IMR-90 (cell line): ENCODE results near the gene C13orf46. TPM values are rescaled to one million over a fixed set of nuclear protein-coding genes. Genes with fewer than 3 reads are reported as not detected.

Experiments
- ATAC-seq: fragments of 200-7000 bp; cut with Tn5 transposase; 2 replicates; pipeline ENCODE4 v1.9.1; 2020; ENCODE audit warnings: low read depth, mild to moderate bottlenecking, moderate library complexity
- BruUV-seq: library from RNA; stranded (reverse); fragments of 400-500 nt; replicated peaks from 2 replicates; lab custom pipeline; 2021; lab: Mats Ljungman, UMichigan
- CTCF ChIA-PET: fragments of 300-600 bp; formaldehyde crosslinking; extraction: SDS; loops from one replicate; lab custom pipeline; 2021; ENCODE audit warnings: antibody characterized with exemption; lab: Yijun Ruan, JAX
- POLR2A ChIA-PET: fragments of 300-600 bp; sonication (Branson Sonifier 250); formaldehyde crosslinking; loops from one replicate; lab custom pipeline; 2022; ENCODE audit warnings: antibody characterized with exemption; ENCODE audit not compliant: unreplicated experiment; lab: Charles Lee
- DNase-seq: peaks from one replicate; pipeline ENCODE4 v3.0.0; 2013
- H2AFZ ChIP-seq: replicated peaks from 2 replicates; pipeline ENCODE3; 2013; ENCODE audit warnings: low read length, mild to moderate bottlenecking; ENCODE audit not compliant: poor library complexity
- H2AK5ac ChIP-seq: 2 replicates; pipeline ENCODE4 v1.6.1; 2013; ENCODE audit warnings: low read depth, low read length, inconsistent platforms
- H2AK9ac ChIP-seq: replicated peaks from 2 replicates; pipeline ENCODE3; 2013; ENCODE audit warnings: mild to moderate bottlenecking, low read depth, low read length, moderate library complexity; ENCODE audit not compliant: poor library complexity
- H2BK120ac ChIP-seq: 2 replicates; pipeline ENCODE4 v1.6.1; 2013; ENCODE audit warnings: low read depth, low read length, inconsistent platforms
- H2BK15ac ChIP-seq: 3 replicates; pipeline ENCODE4 v1.6.1; 2013; ENCODE audit warnings: low read depth, low read length, inconsistent platforms
- H2BK20ac ChIP-seq: 2 replicates; pipeline ENCODE4 v1.6.1; 2013; ENCODE audit warnings: low read depth, mild to moderate bottlenecking, inconsistent platforms, low read length, moderate library complexity
- H2BK5ac ChIP-seq: 2 replicates; pipeline ENCODE4 v1.6.1; 2013; ENCODE audit warnings: mild to moderate bottlenecking, low read depth, low read length, inconsistent platforms; ENCODE audit not compliant: poor library complexity, severe bottlenecking
- H3K14ac ChIP-seq: replicated peaks from 2 replicates; pipeline ENCODE4 v1.6.1; 2013; ENCODE audit warnings: low read depth, low read length, inconsistent platforms
- H3K18ac ChIP-seq: 2 replicates; pipeline ENCODE4 v1.6.1; 2013; ENCODE audit warnings: low read depth, low read length, control low read depth
- H3K23ac ChIP-seq: 2 replicates; pipeline ENCODE4 v1.6.1; 2013; ENCODE audit warnings: low read depth, low read length, inconsistent platforms
- H3K27ac ChIP-seq: 2 replicates; pipeline ENCODE4 v1.5.1; 2013; ENCODE audit warnings: mild to moderate bottlenecking, control low read depth, low read length; ENCODE audit not compliant: insufficient read depth
- H3K27me3 ChIP-seq: 2 replicates; pipeline ENCODE4 v1.6.1; 2013; ENCODE audit warnings: low read length; ENCODE audit not compliant: control insufficient read depth, insufficient read depth
- H3K36me3 ChIP-seq: 2 replicates; pipeline ENCODE4 v1.6.1; 2013; ENCODE audit warnings: low read length, mixed read lengths; ENCODE audit not compliant: control insufficient read depth, insufficient read depth
- H3K4ac ChIP-seq: 2 replicates; pipeline ENCODE4 v1.6.1; 2013; ENCODE audit warnings: low read depth, low read length, inconsistent platforms
- H3K4me1 ChIP-seq: 2 replicates; pipeline ENCODE4 v1.6.1; 2013; ENCODE audit warnings: low read length, mixed read lengths; ENCODE audit not compliant: control insufficient read depth, insufficient read depth
- H3K4me2 ChIP-seq: 2 replicates; pipeline ENCODE4 v1.6.1; 2013; ENCODE audit warnings: low read depth, mild to moderate bottlenecking, control low read depth, low read length, moderate library complexity
- H3K4me3 ChIP-seq: 2 replicates; pipeline ENCODE4 v1.5.1; 2013; ENCODE audit warnings: low read depth, mild to moderate bottlenecking, control low read depth, low read length, moderate library complexity; ENCODE audit not compliant: insufficient read depth
- H3K56ac ChIP-seq: 2 replicates; pipeline ENCODE4 v1.6.1; 2013; ENCODE audit warnings: low read length, inconsistent platforms; ENCODE audit not compliant: insufficient read depth; ENCODE audit errors: extremely low read depth
- H3K79me1 ChIP-seq, 2 experiments: 2 replicates each; pipeline ENCODE4 v1.6.1; 2013; ENCODE audit warnings: low read length in 2 of 2, inconsistent platforms in 1 of 2, low read depth in 1 of 2
- H3K9ac ChIP-seq: 2 replicates; pipeline ENCODE4 v1.6.1; 2013; ENCODE audit warnings: low read depth, low read length, control low read depth
- H3K9me1 ChIP-seq: 2 replicates; pipeline ENCODE4 v1.6.1; 2013; ENCODE audit warnings: low read length, inconsistent platforms; ENCODE audit not compliant: insufficient read depth
- H3K9me3 ChIP-seq: 2 replicates; pipeline ENCODE4 v1.6.1; 2013; ENCODE audit warnings: low read length; ENCODE audit not compliant: control insufficient read depth, insufficient read depth
- H4K20me1 ChIP-seq: 2 replicates; pipeline ENCODE4 v1.6.1; 2013; ENCODE audit warnings: low read length, inconsistent platforms; ENCODE audit not compliant: insufficient read depth
- H4K5ac ChIP-seq: 2 replicates; pipeline ENCODE4 v1.6.1; 2013; ENCODE audit warnings: mild to moderate bottlenecking, low read depth, low read length, control low read depth
- H4K8ac ChIP-seq, 2 experiments: 2 replicates each; pipeline ENCODE4 v1.6.1; 2013; ENCODE audit warnings: low read depth in 2 of 2, low read length in 2 of 2, control low read depth in 1 of 2, inconsistent platforms in 1 of 2
- H4K91ac ChIP-seq: 2 replicates; pipeline ENCODE4 v1.6.1; 2013; ENCODE audit warnings: low read depth, low read length, inconsistent platforms; ENCODE audit not compliant: insufficient read depth
- BHLHE40 ChIP-seq: fragments of 150-350 bp; IDR thresholded peaks from 2 replicates; pipeline ENCODE4 v1.6.1; 2016; ENCODE audit warnings: mild to moderate bottlenecking, low read depth, low read length
- CEBPB ChIP-seq: IDR thresholded peaks from 2 replicates; pipeline ENCODE4 v1.6.1; 2012; ENCODE audit warnings: low read depth, low read length, improper control_type of control experiment
- CHD1 ChIP-seq: IDR thresholded peaks from 2 replicates; pipeline ENCODE4 v1.6.1; 2012; ENCODE audit warnings: low read depth, low read length, improper control_type of control experiment
- ELK1 ChIP-seq: fragments of 150-350 bp; IDR thresholded peaks from 2 replicates; pipeline ENCODE4 v1.6.1; 2016; ENCODE audit warnings: low read depth, mild to moderate bottlenecking, low read length, moderate library complexity, borderline replicate concordance
- FOS ChIP-seq: fragments of 150-350 bp; IDR thresholded peaks from 2 replicates; pipeline ENCODE4 v1.6.1; 2016; ENCODE audit warnings: low read depth, low read length
- MAFK ChIP-seq: IDR thresholded peaks from 2 replicates; pipeline ENCODE4 v1.6.1; 2012; ENCODE audit warnings: low read depth, low read length, improper control_type of control experiment
- MAZ ChIP-seq: IDR thresholded peaks from 2 replicates; pipeline ENCODE4 v1.6.1; 2012; ENCODE audit warnings: low read depth, mild to moderate bottlenecking, low read length, improper control_type of control experiment, moderate library complexity, borderline replicate concordance
- MXI1 ChIP-seq: IDR thresholded peaks from 2 replicates; pipeline ENCODE4 v1.6.1; 2012; ENCODE audit warnings: low read depth, mild to moderate bottlenecking, low read length, moderate library complexity, borderline replicate concordance
- NFE2L2 ChIP-seq: fragments of 150-350 bp; IDR thresholded peaks from 2 replicates; pipeline ENCODE4 v1.6.1; 2016; ENCODE audit warnings: low read depth, mild to moderate bottlenecking, low read length
- POLR2A ChIP-seq: IDR thresholded peaks from 2 replicates; pipeline ENCODE4 v1.6.1; 2012; ENCODE audit warnings: mild to moderate bottlenecking, low read depth, low read length
- RAD21 ChIP-seq: IDR thresholded peaks from 2 replicates; pipeline ENCODE4 v1.6.1; 2012; ENCODE audit warnings: low read length, improper control_type of control experiment
- RCOR1 ChIP-seq: IDR thresholded peaks from 2 replicates; pipeline ENCODE4 v1.6.1; 2012; ENCODE audit warnings: mild to moderate bottlenecking, low read length, improper control_type of control experiment; ENCODE audit not compliant: insufficient replicate concordance
- RFX5 ChIP-seq: IDR thresholded peaks from 2 replicates; pipeline ENCODE4 v1.8.0; 2012; ENCODE audit warnings: low read depth, mild to moderate bottlenecking, low read length, moderate library complexity
- SMC3 ChIP-seq: fragments of 150-350 bp; IDR thresholded peaks from 2 replicates; pipeline ENCODE4 v1.6.1; 2016; ENCODE audit warnings: low read depth, mild to moderate bottlenecking, antibody characterized with exemption, low read length, moderate library complexity
- WGBS, 2 experiments: methylation state at CpG; one replicate each; pipeline versions ENCODE4 v1.1.5 to v1.1.7; 2013; ENCODE audit warnings: missing lambda C conversion rate in 2 of 2; ENCODE audit not compliant: insufficient read length in 1 of 2; ENCODE audit errors: extremely low coverage in 2 of 2; 5-methylcytosine and 5-hydroxymethylcytosine counted together
- dilution Hi-C: fragments of 300-500 bp; cut with HindIII; formaldehyde crosslinking; loops from one replicate; pipeline ENCODE4 v1.14.3; 2018; ENCODE audit warnings: low sequenced_read_pairs; ENCODE audit not compliant: unreplicated experiment
- in situ Hi-C: fragments of 300-500 bp; cut with MboI; formaldehyde crosslinking; loops from 3 replicates; pipeline ENCODE4 v1.14.3; 2019; ENCODE audit warnings: low sequenced_read_pairs, inconsistent platforms, mixed read lengths
- intact Hi-C: fragments of 100-400 bp; cut with micrococcal nuclease; formaldehyde crosslinking; loops from 2 replicates; pipeline ENCODE4 v1.10.0; 2022
- polyA plus RNA-seq, 3 experiments: library from polyadenylated mRNA; depleted of rRNA; stranded (reverse); fragments of >200 nt; gene quantifications; 2 replicates each; pipeline ENCODE4 v1.2.3, GENCODE V29; 2012; ENCODE audit warnings: low replicate concordance in 1 of 3
- total RNA-seq: library from RNA; depleted of rRNA; stranded (reverse); fragments of >200 nt; gene quantifications from 2 replicates; pipeline ENCODE4 v1.2.3, GENCODE V29; 2012
- TF ChIP-seq, protein P1 (sequence below): conservative IDR thresholded peaks from 2 replicates; pipeline ENCODE4 v1.5.1; 2012; ENCODE audit warnings: mild to moderate bottlenecking, low read depth, low read length, improper control_type of control experiment
- TF ChIP-seq, protein P2 (sequence below): fragments of 150-350 bp; IDR thresholded peaks from 2 replicates; pipeline ENCODE4 v1.6.1; 2017; ENCODE audit warnings: mild to moderate bottlenecking, antibody characterized with exemption, low read length, low read depth

C13orf46 gene
- total and polyA plus RNA-seq, 2 of the 4 experiments (the other 2 are of a cell fraction): under 0.01 to 2.1 TPM

GRCh38 chr13:113965383-113965874 is 8.4 kb downstream of the C13orf46 start:
- Histone ChIP-seq H2BK20ac (no peak overlapping the region), H2BK120ac (no peak overlapping the region), H3K9me1 (peaks cover 4% of the 10 kb centered on the region; the same call in 1 of the 2 replicates), H3K36me3 (peaks cover 32% of the 10 kb centered on the region), H4K5ac (no peak overlapping the region), H3K27ac (no peak overlapping the region), H2AFZ (no peak overlapping the region), H3K9ac (no peak overlapping the region), H2BK15ac (no peak overlapping the region), H2AK5ac (no peak overlapping the region), H4K20me1 (no peaks in the 10 kb centered on the region), H3K56ac (no peak overlapping the region), H3K4me3 (no peak overlapping the region), H4K8ac (no peak overlapping the region), H3K27me3 (no peaks in the 10 kb centered on the region), H4K91ac (no peak overlapping the region), H3K18ac (no peak overlapping the region), H2BK5ac (peak overlapping the region; percentile 21), H3K9me3 (peaks cover 2% of the 10 kb centered on the region), H3K4ac (no peak overlapping the region), H3K4me2 (no peak overlapping the region), H3K4me1 (no peaks in the 10 kb centered on the region), H3K14ac (no peak overlapping the region), H3K79me1 (peaks cover 0 to 18% of the 10 kb centered on the region in 2 experiments; a peak in 1 of 4 replicates), H2AK9ac (no peak overlapping the region), H3K23ac (no peak overlapping the region)
- dilution Hi-C loops: no loop called here
- BruUV-seq: TSS peak; percentile 38
- ChIA-PET CTCF (no interaction called here), POLR2A (no interaction called here)
- no peak for DNase-seq
- no peak for ATAC-seq
- intact Hi-C loops: no loop called here
- in situ Hi-C loops: no loop called here
- 98% methylated on average over 2 of the region's 2 CpGs; no CpG with 5 or more reads in 1 of the 2 experiments for WGBS, 2 experiments
- no peak for TF ChIP-seq CHD1
- TF ChIP-seq, protein P1, sequence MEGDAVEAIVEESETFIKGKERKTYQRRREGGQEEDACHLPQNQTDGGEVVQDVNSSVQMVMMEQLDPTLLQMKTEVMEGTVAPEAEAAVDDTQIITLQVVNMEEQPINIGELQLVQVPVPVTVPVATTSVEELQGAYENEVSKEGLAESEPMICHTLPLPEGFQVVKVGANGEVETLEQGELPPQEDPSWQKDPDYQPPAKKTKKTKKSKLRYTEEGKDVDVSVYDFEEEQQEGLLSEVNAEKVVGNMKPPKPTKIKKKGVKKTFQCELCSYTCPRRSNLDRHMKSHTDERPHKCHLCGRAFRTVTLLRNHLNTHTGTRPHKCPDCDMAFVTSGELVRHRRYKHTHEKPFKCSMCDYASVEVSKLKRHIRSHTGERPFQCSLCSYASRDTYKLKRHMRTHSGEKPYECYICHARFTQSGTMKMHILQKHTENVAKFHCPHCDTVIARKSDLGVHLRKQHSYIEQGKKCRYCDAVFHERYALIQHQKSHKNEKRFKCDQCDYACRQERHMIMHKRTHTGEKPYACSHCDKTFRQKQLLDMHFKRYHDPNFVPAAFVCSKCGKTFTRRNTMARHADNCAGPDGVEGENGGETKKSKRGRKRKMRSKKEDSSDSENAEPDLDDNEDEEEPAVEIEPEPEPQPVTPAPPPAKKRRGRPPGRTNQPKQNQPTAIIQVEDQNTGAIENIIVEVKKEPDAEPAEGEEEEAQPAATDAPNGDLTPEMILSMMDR: no peak
- TF ChIP-seq MAZ: no peak
- no peak for TF ChIP-seq ELK1
- no peak for TF ChIP-seq RCOR1
- TF ChIP-seq BHLHE40: no peak
- TF ChIP-seq RAD21: no peak
- TF ChIP-seq, protein P2, sequence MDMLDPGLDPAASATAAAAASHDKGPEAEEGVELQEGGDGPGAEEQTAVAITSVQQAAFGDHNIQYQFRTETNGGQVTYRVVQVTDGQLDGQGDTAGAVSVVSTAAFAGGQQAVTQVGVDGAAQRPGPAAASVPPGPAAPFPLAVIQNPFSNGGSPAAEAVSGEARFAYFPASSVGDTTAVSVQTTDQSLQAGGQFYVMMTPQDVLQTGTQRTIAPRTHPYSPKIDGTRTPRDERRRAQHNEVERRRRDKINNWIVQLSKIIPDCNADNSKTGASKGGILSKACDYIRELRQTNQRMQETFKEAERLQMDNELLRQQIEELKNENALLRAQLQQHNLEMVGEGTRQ: no peak
- TF ChIP-seq RFX5: no peak
- no peak for TF ChIP-seq POLR2A
- TF ChIP-seq MXI1: no peak
- TF ChIP-seq SMC3: no peak
- TF ChIP-seq MAFK: no peak
- no peak for TF ChIP-seq FOS
- no peak for TF ChIP-seq CEBPB
- TF ChIP-seq NFE2L2: no peak
